ENCODE measurements around the gene MVD. TPM values are rescaled to one million over a fixed set of nuclear protein-coding genes. Genes with fewer than 3 reads are reported as not detected.

MVD gene
- total and polyA plus RNA-seq, 10 of the 15 experiments (the other 5 are each of a cell fraction or from before 2014, with no cell fraction given), result 5.0 to 147 (median 65.0) TPM

DNA sequence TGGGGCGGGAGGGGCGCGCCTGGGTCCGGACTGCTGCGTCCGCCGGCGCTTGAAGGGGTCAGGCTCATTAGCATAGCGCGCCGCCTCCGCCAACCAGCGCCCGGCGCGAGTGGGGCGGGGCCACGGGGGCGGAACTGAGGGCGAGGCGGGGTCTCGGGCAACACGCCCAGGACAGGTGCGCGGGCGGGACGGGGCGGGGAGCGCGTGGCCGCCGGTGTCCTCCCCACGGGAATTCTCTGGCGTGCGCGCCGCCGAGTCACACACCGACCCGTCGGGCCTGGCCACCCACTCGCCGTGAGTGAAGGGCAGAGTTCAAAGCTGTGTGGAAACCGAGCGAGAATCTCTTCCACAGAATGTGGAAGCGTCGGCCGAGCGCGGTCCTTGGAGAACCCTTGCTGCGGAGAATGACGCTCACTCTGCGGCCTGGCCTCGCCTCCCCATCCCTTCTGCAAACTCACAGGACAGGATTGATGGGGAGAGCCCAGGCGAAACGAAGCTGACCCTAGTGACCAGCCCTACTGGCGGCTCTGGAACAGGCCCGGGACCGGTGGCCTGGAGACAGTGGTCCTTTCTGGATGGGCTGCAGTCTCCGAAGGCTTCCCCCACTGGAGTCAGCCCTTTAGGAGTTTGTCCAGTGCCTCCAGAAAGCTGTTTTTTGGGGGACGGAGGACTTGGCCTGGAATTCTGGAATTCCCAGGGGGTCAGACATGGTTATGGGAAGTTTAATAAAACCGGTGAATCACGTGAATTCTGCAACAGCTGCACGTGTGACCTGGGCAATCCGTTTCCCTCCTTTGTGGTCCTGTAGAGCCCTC, 23.8 kb upstream of the MVD start, which contains the start of gene SNAI3:
TSS of gene SNAI3 (minus strand) at position 69 of the 815 bp plus-strand sequence. CDS start 101 bp downstream, outside the sequence.
- no peak within 1 kb of the TSS for H3K27ac ChIP-seq (ENCODE audit: control insufficient read depth, insufficient read depth)
- TF ChIP-seq EGR1 (IDR thresholded peaks at IDR 0.05; ENCODE audit: borderline replicate concordance in 1 of 2, low read depth in 2 of 2, low read length in 2 of 2) (peak in 1 of 2 experiments; percentile 65; a peak in 1 of 3 replicates), NFYB (IDR thresholded peaks at IDR 0.05; ENCODE audit: insufficient read depth, low read depth, low read length) (peak; percentile 44; the same call in 1 of the 2 replicates), GATAD2B (conservative IDR thresholded peaks at IDR 0.05; ENCODE audit: low read depth) (peak; percentile 68), MEF2B (IDR thresholded peaks at IDR 0.05; ENCODE audit: partially characterized antibody, poor library complexity, severe bottlenecking) (peak; percentile 59), IKZF1 (conservative IDR thresholded peaks at IDR 0.05) (peak; percentile 72), BHLHE40 (IDR thresholded peaks at IDR 0.05; ENCODE audit: borderline replicate concordance in 1 of 2, low read depth in 2 of 2, low read length in 1 of 2) (peak in 1 of 2 experiments; percentile 57; a peak in 1 of 4 replicates), SPI1 (IDR thresholded peaks at IDR 0.05; ENCODE audit: borderline replicate concordance, insufficient read depth, low read depth, low read length) (peak; percentile 27; the same call in 1 of the 2 replicates), DPF2 (IDR thresholded peaks at IDR 0.05) (0 out of 2 replicates have a peak, but pooled peaks have one; percentile 56), TCF12 (IDR thresholded peaks at IDR 0.05; ENCODE audit: low read depth, low read length) (no peak), BACH1 (IDR thresholded peaks at IDR 0.05; ENCODE audit: borderline replicate concordance) (peak; percentile 34; the same call in 1 of the 2 replicates), PAX5 (IDR thresholded peaks at IDR 0.05; ENCODE audit: borderline replicate concordance, low read depth, low read length) (peak; percentile 37; the same call in 1 of the 2 replicates), MXI1 (IDR thresholded peaks at IDR 0.05; ENCODE audit: low read depth, low read length) (0 out of 2 replicates have a peak, but pooled peaks have one; percentile 22), SP1 (IDR thresholded peaks at IDR 0.05; ENCODE audit: low read depth, low read length) (peak; percentile 48), JUNB (IDR thresholded peaks at IDR 0.05) (no peak), ZNF384 (IDR thresholded peaks at IDR 0.05; ENCODE audit: borderline replicate concordance, low read depth, low read length) (no peak), POLR2A (IDR thresholded peaks at IDR 0.05; ENCODE audit: low read depth, low read length) (peak; percentile 51; the same call in 1 of the 2 replicates)
- TF ChIP-seq, protein P1, sequence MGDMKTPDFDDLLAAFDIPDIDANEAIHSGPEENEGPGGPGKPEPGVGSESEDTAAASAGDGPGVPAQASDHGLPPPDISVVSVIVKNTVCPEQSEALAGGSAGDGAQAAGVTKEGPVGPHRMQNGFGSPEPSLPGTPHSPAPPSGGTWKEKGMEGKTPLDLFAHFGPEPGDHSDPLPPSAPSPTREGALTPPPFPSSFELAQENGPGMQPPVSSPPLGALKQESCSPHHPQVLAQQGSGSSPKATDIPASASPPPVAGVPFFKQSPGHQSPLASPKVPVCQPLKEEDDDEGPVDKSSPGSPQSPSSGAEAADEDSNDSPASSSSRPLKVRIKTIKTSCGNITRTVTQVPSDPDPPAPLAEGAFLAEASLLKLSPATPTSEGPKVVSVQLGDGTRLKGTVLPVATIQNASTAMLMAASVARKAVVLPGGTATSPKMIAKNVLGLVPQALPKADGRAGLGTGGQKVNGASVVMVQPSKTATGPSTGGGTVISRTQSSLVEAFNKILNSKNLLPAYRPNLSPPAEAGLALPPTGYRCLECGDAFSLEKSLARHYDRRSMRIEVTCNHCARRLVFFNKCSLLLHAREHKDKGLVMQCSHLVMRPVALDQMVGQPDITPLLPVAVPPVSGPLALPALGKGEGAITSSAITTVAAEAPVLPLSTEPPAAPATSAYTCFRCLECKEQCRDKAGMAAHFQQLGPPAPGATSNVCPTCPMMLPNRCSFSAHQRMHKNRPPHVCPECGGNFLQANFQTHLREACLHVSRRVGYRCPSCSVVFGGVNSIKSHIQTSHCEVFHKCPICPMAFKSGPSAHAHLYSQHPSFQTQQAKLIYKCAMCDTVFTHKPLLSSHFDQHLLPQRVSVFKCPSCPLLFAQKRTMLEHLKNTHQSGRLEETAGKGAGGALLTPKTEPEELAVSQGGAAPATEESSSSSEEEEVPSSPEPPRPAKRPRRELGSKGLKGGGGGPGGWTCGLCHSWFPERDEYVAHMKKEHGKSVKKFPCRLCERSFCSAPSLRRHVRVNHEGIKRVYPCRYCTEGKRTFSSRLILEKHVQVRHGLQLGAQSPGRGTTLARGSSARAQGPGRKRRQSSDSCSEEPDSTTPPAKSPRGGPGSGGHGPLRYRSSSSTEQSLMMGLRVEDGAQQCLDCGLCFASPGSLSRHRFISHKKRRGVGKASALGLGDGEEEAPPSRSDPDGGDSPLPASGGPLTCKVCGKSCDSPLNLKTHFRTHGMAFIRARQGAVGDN (IDR thresholded peaks at IDR 0.05), result peak; percentile 55; the same call in 1 of the 2 replicates
- TF ChIP-seq, protein P2, sequence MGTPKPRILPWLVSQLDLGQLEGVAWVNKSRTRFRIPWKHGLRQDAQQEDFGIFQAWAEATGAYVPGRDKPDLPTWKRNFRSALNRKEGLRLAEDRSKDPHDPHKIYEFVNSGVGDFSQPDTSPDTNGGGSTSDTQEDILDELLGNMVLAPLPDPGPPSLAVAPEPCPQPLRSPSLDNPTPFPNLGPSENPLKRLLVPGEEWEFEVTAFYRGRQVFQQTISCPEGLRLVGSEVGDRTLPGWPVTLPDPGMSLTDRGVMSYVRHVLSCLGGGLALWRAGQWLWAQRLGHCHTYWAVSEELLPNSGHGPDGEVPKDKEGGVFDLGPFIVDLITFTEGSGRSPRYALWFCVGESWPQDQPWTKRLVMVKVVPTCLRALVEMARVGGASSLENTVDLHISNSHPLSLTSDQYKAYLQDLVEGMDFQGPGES (IDR thresholded peaks at IDR 0.05), result no peak
- H3K36me3 ChIP-seq (ENCODE audit: control insufficient read depth in 2 of 2, insufficient read depth in 2 of 2, low read length in 1 of 2), result no peaks in the 10 kb centered on the region
- BruUV-seq (replicated peaks), result no TSS peak
- RAD21 ChIA-PET (ENCODE audit: unreplicated experiment), result no interaction called here
- whole genome bisulfite sequencing (ENCODE audit: insufficient coverage, insufficient replicate concordance, low lambda C conversion rate, missing lambda C conversion rate), result 19% methylated on average over 27 of the region's 65 CpGs
- SMC1A ChIA-PET (ENCODE audit: uncharacterized antibody, unreplicated experiment), result interaction anchor here (1.0 kb wide), 1 partner anchor 21 kb away, joined by 3 read pairs; no protein-coding TSS in a partner anchor
- ATAC-seq (peak; percentile 84), FAIRE-seq (peak; percentile 92), DNase-seq (ENCODE audit: low read depth, low spot score) (no peak)
- peaks cover 31% of the 10 kb centered on the region for H3K4me1 ChIP-seq (ENCODE audit: control insufficient read depth, insufficient read depth, low read length)
- no peaks in the 10 kb centered on the region for H4K20me1 ChIP-seq (ENCODE audit: control insufficient read depth, insufficient read depth)
- POLR2A ChIA-PET, result interaction anchor here (0.8 to 1.5 kb wide), 3 partner anchors 11 to 24 kb away, joined by 4 read pairs; partner anchors contain the start of gene MVD
- no peaks in the 10 kb centered on the region; a peak in 1 of 4 replicates for H3K27me3 ChIP-seq (replicated peaks in 1 of 2; ENCODE audit: control insufficient read depth in 2 of 2, insufficient read depth in 2 of 2, low read length in 1 of 2)
- no peaks in the 10 kb centered on the region for H3K79me2 ChIP-seq (ENCODE audit: control insufficient read depth, insufficient read depth, low read length)
- peak within 1 kb of the TSS; percentile 92 for H3K4me2 ChIP-seq (ENCODE audit: control insufficient read depth, insufficient read depth)
- intact Hi-C loops (cut with micrococcal nuclease; ENCODE audit: unreplicated experiment), result no loop called here
- in situ Hi-C loops (cut with MboI), result no loop called here
- H2AFZ ChIP-seq (ENCODE audit: control insufficient read depth, low read depth, low read length), result peak within 1 kb of the TSS; percentile 61
- no peaks in the 10 kb centered on the region for H3K9me3 ChIP-seq (replicated peaks; ENCODE audit: control insufficient read depth, insufficient read depth, low read length)
- peak within 1 kb of the TSS; percentile 52; the same call in 1 of the 2 replicates for H3K9ac ChIP-seq (ENCODE audit: control insufficient read depth, insufficient read depth, low read length)
- CTCF ChIA-PET, result interaction anchor here (1.1 to 2.0 kb wide), 6 partner anchors 14 to 51 kb away, joined by 3 to 7 read pairs (median 4); no protein-coding TSS in a partner anchor
- peak within 1 kb of the TSS; percentile 98 for H3K4me3 ChIP-seq

All from GM12878 (cell line).